GM18517 (cell line): ENCODE results near the gene CAPZA1.

ENCODE experiments used
- ATAC-seq: cut with Tn5 transposase; IDR thresholded peaks from one replicate; pipeline ENCODE4 v1.9.1; 2021; ENCODE audit warnings: mild to moderate bottlenecking, moderate library complexity; ENCODE audit not compliant: unreplicated experiment

The CAPZA1 gene

DNA sequence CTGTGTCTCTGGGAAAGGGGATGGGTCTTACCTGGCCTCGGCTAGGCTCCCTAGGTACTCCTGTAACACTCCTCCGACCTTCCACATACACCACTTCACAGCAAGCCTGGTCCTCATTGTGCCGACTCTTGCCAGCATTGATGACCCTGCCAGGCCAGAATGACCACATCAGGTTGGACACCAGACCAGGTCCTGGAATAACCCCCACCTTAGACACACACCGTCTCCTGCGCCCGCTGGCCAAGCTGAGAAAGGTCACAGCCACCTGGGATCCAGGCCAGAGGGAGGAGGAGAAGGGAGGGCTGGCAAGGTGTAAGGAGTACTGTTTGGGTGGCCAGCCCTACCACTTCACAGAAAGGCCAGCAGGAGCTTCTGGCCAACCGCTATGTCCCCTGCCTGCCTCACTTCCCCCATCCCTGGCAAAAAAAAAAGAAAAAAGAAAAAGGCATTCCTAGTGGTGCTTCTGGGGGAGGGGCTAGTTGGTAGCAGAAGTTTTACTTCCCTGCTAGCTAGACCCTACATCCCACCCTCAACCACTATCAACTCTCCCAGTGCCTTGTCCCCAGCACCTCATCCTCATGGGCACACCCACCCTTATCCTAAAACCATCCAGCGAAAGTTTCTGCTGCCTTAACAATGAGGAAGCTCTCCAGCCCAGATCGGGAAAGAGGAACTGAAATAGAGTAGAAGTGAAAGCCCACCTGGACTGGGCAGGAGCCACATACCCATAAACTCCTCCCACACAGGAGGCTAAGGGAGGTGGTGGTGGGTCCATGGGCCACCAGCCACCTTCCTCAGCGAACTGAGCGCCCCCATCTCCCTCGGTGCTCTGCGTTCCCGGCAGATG lies 94.1 kb downstream of the CAPZA1 start:
- no peak for ATAC-seq

GRCh38 chr1:112714313-112715263 lies 95.0 kb downstream of the CAPZA1 start:
- peak; percentile 8 for ATAC-seq

DNA sequence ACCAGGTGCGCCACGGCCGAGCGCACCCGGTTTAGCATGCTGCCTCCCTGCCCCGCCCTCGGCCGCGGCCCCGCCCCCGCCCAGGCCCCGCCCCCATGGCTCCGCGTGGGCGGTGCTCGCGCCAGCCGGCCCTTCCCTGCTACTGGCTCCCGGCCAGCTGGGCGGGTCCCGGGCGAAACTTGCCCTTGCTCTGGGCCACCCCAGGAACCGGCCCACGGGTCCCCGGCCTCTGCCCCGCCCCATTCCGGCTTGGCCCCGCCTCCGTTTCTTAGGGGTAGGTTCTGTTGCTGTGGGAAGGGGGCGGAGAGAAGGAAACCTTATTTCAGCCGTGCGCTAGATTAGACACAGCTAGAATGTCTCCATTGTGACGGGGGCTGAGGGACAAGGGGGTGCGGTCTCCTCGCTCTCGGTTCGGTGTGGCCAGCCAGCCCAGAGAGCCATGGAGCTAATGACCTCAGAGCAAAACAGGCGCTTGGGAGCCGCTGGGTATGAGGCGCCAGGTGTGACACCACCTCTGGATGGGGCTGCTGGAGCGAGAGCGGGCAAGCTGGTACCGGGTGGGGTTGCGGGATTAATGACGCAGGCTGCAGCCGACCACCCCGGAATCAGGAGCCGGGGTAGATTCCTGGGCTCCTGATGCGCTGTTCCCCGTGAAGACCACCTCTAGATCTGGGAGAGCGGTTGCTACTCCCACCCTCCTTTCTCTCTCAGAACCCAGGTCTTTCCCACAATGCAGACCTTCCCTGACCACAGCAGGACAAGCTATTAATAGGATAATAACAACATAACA lies 95.8 kb downstream of the CAPZA1 start, which contains the start of gene PPM1J:
Gene PPM1J (minus strand): TSS at position 69 of the 790 bp plus-strand sequence. CDS start 31 bp downstream, at position 38.
- peak; percentile 79 for ATAC-seq

DNA sequence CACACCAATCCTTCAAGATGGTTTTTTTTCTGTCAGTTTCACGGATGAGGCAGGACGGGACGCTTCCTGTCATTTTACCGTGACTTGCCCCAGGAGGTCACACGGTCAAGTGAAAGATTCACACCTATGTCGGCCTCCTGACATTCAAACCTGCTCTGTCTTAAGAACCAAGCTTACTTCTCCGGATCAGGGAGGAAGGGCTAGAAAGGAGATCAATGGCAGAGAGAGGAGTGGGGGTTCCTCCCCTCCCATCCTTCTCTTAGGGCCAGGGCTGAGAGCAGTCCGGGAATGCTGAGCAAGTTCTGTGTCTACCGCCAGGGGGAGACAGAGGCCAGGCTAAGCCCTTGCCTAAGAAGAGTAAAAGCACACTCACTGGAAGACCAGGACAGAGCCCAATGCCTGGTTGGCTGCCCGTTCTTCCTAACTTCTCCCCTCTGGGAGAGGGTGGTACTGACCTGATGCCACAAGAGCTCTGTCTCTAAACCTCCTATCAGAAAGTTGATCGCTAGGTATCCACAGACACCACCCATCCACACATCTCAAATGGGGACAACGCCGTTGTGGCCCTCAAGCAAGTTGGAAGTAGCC lies 96.6 kb downstream of the CAPZA1 start:
- no peak for ATAC-seq

DNA sequence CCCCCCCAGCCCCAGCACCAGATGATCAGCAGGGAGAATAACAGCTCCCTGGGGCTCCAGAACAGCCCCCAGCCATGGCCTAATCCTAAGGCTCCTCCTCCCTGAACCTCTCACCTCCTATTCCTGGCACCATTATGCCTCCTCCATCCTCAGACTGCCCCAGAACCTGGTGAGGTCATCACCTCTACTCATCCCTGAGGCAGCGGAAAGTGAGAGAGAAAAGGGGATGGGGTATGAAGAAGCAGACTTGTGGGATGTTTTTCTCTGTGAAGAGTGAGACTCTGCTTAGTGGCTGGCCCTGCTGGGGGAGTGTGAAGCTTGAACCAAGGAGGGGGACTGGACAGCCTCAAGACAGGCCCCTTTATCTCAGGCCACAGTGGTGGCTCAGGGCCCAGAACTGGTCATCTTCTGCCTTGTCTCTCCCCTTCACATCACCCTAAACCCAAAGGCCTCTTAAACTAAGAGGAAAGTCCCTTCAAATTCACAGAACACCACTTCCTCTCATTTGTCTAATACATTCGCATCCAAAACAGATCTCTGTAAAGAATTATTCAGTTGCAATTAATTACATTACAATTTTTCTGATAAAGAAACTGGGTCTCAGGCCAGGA lies 97.7 kb downstream of the CAPZA1 start:
- ATAC-seq, result no peak

- ATAC-seq, result no peak
Observed at GRCh38 chr1:112718691-112719418, 99.2 kb downstream of the CAPZA1 start.

DNA sequence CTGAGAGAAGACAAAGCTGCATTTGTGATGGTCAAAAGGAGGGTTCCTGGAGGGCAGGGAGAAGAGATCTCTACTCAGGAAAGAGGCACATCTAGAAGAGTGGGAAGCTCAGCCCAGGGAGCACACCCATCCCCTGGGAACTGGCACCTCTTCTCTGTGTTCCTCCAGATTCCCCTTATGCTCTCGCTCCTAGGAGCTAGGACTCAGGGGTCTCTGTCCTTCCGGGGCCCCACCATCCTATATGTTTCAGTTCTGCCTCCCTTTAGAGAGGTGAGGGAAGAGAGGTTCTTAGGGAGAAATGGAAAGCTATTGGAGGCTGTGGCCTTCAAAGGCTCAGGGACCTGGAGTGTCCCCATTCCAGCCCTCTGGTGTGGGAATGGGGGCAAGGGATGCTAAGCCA lies 100.1 kb downstream of the CAPZA1 start:
- ATAC-seq, result no peak

DNA sequence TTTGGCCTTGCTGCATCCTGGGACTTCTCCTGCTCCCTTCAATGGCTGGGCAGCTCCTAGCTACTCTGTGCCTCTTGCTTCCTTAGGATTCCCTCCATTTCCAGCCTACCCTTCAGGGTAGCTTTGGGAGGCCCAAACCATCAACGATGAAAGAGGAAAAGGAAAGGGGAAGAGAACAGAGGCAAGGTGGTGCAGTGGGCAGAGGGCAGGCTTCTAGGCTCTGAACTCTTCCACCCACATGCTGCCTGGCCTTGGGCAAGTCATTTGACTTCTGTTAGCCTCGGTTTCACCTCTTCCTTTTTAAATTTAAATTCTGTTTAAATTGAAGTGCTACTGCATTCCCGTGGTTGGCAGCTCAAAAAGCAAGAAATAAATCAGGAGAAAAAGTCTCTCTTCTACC lies 101.2 kb downstream of the CAPZA1 start:
- ATAC-seq, result no peak
